Urothelium cell line (cell line): ENCODE measurements around the gene CDK17.
"Not testable (repeated sequence)": the region's sequence is repeated elsewhere in the genome, so short reads cannot be mapped to it uniquely, and the experiment has no call there.

Experiments
- DNase-seq: peaks from one replicate; pipeline ENCODE4 v3.0.0; 2011; ENCODE audit warnings: low spot score, mixed read lengths
- FAIRE-seq: peaks from 2 replicates; lab custom pipeline; 2011; peaks lifted over from hg19 to GRCh38; lab: Jason Lieb, UNC

The CDK17 gene

DNA sequence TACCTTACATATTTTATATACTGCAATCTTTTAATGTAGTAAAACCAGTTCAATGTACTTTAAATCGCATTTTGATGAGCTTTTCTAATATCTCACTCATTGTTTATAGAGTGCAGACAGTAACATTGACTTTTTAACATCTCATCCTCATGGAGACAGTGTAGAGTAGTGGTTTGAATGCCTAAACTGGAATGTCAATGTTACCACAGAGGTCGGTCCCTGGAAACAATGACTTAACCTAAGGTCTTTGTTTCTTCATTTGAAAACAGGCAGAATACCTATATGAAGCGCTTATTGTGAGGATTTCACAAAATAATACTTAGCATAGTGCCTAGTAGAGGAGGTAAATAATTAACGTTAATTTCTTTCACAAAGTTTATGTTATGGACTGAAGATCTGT, 5.0 kb downstream of the CDK17 start:
- no peak for FAIRE-seq
- DNase-seq, result no peak

DNA sequence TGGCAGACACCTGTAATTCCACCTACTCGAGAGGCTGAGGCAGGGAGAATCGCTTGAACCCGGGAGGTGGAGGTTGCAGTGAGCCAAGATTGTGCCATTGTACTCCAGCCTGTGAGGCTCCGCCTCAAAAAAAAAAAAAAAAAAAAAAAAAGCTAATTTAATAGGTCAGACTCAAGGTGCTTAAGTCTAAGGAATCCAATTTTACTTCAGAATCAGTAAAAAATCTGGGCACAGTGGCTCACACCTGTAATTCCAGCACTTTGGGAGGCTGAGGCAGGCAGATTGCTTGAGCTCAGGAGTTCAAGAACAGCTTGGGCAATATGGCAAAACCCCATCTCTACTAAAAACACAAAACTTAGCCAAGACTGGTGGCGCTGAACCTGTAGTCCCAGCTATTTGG, 7.0 kb downstream of the CDK17 start:
- DNase-seq, FAIRE-seq: not testable (repeated sequence)

DNA sequence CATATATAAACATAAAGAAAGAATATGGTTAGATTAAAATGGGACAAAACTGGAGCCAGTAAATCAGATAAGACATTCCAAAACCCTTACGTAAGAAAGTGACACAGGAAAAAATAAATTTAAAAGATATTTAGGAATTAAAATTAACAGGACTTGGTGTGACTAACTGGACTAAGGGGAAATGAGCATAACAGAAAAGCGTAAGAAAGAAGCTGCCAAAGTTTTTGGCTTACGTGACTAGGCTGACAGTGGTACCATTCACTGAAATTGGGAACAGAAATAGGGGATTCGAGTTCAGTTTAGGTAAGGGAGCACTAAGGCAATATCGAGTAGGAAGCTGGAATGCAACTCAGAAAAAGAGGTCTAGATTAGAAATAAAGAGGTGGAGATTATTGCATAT, 7.8 kb downstream of the CDK17 start:
- FAIRE-seq (no peak), DNase-seq (no peak)

DNA sequence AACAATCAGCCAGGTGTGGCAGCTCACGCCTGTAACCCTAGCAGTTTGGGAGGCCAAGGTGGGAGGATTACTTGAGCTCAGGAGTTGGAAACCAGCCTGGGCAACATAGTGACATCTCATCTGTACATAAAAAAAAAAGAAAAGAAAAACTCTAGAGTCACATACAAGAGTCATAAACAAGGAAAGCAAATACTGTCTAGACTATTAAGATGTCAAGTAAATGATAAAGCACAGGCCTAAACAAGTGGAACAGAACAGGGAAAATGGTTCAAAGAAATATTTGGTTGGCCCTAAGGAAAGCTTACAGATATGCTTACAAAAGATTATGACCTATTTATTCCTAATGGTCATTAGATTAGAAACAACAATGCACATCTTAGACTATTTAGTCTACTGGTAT, 12.3 kb downstream of the CDK17 start:
- no peak for FAIRE-seq
- DNase-seq, result no peak

DNA sequence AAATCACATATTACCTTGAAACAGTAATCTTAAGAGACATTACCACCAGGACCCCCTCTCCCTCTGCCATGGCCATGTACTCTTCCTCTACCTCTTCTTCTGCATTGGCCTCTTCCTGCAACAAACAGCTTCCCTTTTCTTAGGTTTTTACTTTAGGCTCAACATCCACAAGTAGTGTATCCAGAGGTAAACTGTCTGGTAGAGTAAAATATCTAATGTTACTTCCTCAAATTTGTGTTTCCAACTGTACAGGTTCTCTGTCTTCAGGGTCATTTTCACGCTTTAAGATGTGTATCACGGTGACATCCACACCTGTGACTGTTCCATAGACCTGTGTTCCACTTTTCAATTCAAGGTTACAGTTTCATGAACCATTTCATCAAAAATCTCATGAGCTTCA, 13.4 kb downstream of the CDK17 start:
- FAIRE-seq, result no peak
- DNase-seq, result no peak

DNA sequence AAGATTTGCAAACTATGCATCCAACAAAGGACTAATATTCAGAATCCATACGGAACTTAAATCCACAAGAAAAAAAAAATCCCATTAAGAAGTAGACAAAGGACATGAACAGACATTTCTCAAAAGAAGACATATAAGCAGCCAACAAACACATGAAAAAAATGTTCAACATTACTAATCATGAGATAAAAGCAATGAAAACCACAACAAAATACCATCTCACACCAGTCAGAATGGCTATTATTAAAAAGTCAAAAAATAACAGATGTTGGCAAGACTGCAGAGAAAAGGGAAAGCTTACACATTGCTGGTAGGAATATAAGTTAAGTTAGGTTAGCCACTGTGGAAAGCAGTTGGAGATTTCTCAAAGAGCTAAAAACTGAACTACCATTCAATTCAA, 16.2 kb downstream of the CDK17 start:
- DNase-seq (no peak), FAIRE-seq (no peak)

DNA sequence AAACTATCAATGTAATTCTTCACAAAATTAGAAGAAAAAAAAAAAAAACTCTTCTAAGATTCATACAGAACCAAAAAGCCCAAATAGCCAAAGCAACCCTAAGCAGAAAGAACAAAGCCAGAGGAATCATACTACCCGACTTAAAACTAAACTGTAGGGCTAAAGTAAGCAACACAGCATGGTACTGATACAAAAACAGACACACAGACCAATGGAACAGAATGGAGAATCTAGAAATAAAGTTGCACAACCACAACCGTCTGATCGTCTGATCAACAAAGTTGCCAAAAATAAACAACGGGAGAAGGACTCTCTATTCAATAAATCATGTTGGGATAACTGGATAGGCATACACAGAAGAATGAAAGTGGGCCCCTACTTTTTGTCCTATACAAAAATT, 16.9 kb downstream of the CDK17 start:
- no peak for DNase-seq
- FAIRE-seq, result no peak

DNA sequence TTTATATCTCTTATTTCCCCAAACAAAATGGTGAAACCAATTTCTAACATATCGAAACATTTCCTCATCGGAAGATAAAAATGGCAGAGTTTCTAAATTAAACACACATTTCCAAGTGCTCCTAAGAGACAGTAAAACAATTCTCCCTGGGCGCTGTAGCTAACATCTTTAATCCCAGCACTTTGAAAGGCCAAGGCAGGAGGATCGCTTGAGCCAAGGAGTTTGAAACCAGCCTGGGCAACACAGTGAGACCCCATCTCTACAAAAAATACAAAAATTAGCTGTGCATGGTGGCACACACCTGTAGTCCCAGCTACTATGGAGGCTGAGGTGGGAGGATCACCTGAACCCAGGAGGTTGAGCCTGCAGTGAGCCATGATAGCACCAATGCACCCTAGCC, 20.5 kb downstream of the CDK17 start:
- DNase-seq, FAIRE-seq: not testable (repeated sequence)

DNA sequence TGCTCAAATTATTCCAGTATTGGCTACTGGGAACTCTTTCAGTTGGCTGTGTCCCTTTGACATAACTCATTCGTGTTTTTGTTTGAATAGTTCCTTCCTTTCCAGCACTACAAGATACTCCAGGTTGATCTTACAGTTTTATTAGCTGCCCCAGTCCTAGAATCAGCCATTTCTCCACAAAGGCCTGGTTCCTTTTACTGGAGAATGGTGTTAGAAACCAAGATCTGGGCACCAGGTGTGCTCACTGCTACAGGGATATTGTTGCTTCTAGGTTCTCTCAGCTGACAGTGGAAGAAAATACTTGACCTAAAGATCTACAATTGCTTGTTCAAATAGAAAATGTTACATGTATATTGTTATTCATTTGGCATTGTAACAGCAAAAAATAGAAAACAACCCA, 21.9 kb downstream of the CDK17 start:
- FAIRE-seq, result no peak
- DNase-seq, result no peak

DNA sequence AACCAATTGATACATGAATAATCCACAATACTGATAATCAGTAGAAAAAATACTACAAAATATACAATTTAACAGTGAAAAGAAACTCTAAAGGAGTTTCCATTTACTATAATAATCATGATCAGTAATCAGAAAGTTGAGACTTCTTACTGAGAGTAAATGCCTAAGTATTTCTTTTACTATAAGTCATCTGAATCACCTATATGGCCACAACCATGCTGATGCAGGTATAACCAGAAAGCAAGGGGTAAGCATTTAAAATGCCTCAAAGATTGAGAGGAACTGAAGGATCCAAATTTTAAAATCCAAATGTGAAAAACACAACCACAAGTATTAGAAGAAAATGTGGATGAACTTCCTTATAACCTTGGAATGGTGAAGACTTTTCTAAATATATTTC, 23.4 kb downstream of the CDK17 start:
- DNase-seq, result no peak
- no peak for FAIRE-seq

DNA sequence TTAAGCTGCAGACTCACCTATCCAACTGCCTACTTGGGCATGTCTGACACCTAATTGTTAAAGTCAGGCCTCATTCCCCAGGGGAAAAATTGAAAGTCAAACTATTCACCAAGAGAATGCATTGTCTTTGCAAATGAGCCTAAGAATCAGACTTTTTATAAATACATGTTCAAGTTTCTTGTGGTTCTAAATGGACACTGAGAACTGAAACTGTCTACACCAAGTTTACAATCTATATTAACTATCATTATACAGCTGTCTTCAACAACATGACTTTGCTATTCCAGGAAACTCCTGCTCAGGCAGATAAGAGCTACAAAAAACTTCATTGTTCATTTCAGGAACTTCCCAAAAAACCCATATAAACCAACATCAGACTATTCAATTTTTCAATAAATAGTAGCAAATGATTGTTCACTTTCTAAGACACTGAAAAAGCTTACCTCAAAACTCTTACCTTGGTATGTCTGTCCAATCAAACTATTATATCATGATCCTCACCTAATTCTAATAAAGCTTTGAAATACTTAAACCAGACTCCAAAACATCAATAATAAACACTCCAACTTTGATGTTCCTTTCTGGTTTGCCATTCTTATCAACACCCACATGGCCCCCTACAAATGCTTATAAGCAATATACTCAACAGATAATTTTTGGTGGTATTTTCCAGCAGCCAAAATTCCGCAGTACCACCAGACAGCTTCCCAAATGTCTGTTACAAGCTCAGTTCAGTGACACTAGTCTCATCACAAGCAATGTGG, 24.2 kb downstream of the CDK17 start:
- no peak for FAIRE-seq
- DNase-seq, result no peak

DNA sequence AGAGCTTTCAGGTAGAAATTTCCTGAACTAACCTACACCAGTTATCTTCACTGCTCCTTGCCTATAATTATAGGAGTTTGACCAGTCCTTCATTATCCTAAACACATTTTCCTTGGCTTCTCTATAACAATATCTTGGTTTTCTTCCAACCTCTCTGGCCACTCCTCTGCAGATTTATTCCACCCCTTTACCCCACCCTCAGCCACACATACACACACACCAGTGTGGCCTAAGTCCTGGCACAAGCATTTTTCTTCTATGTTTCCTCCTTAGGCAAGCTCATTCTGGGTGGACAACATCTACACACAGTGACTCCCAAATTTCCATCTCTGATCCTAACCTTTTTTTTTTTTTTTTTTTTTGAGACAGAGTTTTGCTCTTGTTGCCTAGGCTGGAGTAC, 25.1 kb downstream of the CDK17 start:
- DNase-seq (no peak), FAIRE-seq (no peak)

DNA sequence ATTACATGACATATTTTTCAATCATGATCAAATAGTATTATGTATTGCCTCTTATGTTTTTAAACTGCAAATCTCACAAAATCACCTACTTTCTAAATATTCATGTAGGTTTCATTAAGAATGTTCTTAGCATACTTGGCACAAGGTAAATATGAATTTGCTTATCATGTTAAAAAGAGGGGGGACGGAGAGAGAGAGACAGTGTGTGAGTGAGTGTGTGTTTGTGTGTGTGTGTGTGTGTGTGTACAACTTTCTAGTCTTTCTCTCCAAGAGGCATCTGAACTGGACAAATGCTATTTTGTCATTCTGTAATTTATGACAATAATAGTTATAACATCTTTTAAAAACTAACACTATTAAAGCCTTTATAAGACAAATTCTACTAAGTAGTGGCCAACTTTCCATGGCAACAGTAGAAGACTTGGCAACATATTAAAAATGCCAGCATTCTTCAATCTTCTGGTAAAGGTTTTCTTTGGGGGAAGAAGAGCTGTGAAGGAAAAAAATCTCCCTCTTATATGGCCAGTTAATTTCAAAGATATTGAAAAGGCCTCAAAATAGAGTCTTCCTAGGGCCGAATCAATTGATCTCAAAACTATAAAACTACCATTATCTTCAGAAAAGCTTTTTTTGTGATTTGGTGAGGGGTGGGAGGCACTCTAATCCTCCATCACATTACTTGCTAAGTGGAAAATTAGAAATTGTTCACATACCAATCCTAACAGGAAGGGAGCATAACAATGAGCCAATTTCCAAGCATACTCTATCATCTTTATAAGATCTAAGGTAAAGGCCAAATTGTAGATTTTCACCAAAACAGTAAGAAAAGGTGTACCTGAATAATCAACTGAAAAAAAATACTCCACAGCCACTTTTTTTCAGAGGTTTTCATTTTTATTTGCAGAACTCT, 28.2 kb downstream of the CDK17 start:
- DNase-seq (no peak), FAIRE-seq (no peak)

DNA sequence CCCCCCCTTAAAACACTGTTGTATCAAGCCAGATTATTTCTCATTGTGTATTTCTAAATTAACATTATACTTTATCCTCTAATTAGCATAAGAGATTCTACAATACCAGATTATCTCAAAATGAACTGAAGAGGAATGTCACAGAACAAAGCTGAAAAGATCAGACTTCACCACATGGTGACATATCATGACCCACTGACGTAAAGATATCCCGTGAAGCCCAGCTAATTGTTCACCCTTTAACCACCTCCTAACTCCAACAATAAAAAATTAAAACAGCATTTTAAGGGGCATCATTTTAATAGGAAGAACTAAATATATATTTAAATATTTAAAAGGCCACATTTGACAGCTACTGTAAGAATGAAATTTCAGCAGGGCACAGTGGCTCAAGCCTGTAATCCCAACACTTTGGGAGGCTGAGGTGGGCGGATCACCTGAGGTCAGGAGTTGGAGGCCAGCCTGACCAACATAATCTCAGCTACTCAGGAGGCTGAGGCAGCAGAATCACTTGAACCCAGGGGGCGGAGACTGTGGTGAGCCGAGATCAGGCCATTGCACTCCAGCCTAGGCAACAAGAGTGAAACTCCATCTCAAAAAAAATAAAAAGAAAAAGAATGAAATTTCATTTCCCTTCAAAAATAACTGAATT, 29.0 kb downstream of the CDK17 start:
- FAIRE-seq (no peak), DNase-seq (no peak)

DNA sequence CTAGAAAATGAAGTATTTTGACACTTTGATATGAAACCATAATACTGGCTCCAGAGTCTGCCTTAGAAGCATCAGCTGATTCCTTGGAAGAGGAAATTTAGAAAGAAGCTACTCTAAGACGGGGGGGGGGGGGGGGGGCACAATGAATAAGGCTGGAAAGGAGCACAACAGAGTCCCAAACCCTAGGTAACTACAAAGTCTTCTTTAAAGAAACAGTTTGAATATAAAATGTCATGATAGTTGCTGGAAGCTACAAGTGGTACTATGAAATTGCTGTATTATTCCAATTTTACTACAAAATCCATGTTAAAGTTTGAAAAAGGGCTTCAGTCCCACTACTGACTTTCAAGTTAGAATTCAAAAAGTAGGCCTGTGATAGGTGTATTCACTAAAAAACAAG, 31.6 kb downstream of the CDK17 start:
- DNase-seq, result no peak
- no peak for FAIRE-seq

DNA sequence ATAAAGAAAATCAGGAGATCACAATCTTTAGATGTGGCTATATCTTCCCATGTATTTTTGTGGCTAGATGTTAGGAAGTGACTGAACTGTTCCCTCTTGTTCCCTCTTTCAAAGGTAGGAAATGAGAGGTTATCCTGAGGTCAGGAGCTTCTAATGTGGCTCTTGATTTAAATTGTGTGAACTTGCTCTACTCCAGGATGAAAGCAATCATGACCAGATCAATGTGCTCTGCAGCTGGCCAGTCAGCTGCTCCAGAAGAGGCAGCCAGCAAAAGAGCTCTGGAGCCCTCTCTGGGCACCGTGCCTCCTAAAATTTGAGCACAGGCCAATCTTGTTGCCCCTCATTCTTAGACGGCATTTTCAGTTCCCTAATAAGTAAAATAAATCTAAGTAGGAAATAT, 32.0 kb downstream of the CDK17 start:
- DNase-seq, result no peak
- no peak for FAIRE-seq

DNA sequence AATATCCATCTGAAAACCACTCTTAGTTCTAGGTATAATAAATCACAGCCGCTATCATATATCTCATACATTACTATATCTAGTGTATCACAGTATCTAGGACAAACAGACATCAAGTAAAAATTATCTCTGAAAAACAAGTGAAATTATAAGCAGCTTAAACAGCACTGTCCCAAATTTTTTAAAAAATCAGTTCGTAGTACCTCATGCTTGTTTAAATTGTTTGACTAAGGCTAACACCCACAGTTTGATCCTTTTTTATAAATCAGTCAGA, 33.9 kb downstream of the CDK17 start:
- FAIRE-seq, result no peak
- DNase-seq, result no peak

DNA sequence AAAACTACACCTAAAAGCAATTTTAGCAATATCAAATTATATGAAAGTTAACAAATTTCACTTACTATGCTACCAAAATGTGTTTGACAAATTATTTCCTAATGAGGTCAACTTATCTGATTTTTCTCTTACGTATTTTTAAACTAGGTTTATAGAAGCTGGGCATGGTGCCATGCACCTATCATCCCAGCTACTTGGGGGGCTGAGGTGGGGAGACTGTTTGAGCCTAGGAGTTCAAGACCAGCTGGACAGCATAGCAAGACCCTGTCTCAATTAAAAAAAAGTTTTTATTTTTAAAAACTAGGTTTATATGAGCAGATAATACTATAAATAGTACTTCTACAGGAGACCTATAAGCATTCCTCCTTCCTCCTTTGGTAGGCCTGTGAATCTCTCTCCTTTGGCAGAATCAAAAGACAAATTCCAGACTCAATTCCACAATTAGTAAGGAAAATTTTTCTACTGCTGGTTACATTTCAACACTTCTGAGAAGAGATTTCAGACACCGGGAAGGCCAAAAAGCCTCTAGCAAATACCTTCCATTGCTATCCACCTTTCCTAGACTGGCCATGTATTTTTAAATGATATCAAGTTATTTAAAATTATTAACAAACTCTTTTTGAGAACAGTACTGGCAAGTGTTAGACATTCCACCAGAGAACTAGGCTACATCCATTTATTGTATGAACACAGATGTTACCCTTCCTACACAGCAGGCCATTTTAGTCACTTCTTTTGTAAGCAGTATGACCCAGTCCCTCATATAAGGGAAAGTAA, 34.4 kb downstream of the CDK17 start:
- FAIRE-seq (no peak), DNase-seq (no peak)

DNA sequence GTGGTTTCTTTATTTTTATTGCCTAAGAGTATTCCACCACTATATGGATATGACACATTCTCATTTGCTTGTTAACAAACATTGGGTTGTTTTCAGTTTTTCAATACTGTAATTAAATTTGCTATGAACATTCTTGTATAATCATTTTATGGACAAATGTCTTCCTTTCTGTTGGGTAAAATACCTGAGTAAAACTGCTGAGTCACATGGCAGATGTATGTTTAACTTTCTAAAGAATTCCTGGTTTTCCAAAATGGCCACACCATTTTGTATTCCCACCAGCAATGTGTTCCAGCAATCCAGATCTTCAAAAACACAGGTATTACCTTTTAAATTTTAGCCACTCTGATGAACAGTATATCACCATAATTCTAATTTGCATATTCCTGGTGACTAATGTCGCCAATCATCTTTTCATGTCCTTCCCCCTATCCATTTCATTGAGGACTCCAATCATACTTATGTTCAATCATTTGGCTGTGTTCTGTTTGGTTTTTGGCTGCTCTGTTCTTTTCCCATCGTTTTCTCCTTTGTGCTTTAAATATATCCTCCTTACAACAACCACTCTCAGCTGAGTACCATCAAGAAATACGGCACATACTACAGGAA, 36.0 kb downstream of the CDK17 start:
- FAIRE-seq, result no peak
- DNase-seq, result no peak

DNA sequence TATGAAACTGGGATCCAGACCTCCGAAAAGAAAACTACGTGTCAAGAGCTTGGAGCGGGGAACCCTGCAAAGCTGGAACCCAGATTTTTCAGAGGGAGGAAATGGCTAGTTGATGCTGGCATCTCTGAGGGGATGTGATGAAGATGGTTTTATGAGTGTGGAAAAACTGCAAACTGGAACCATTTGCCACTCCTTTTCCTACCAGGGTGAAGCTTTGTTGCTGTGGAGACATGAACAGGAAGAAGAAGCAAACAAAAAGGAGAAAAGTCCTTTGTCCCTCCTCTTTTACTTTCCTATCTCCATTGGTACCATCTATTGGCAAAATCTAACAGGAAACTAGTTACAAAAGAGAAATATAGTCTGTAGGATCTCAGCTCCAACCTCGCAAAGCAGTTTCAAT, 39.2 kb downstream of the CDK17 start:
- FAIRE-seq, result no peak
- no peak for DNase-seq

DNA sequence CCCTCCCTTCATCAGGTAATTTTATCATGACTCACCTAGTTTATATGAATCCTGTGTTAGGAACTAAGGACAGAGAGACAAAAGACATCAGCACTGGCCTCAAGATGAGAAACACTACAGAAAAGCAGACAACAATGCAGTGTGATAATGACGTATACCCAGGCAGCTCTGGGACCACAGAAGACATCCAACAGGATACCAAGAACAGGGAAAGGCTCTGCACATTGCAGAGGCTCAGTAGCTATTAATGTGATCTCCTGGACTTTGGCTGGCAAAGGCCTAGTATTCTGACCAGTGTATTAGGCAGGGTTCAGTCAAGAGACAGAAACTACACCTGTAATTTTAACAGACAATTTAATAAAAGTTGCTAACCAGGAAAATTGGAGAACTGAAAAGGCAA, 39.7 kb downstream of the CDK17 start:
- FAIRE-seq, result no peak
- DNase-seq, result no peak
